GM19193 (cell line): ENCODE results near the gene MYBPC3.

Experiments
- POLR2A ChIP-seq: IDR thresholded peaks from 4 replicates; pipeline ENCODE4 v1.6.1; 2011; ENCODE audit not compliant: insufficient read depth, insufficient read length; ENCODE audit errors: extremely low read depth

MYBPC3 gene

DNA sequence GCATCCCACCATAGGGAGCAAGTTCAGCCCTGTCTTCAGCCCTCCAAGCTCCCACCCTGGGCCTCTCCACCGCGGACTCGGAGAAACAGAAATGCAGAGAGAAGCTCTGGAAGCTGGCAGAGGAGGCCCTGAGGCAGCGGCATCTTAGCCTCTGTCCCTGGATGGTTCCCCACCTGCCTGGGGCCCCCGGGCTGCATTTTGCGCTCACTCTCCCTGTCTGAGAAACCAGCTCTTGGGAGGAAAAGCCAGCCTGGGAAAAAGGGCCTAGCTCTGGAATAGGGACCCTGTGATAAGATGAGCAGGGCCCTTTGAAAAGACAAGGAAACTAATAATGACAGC, 37.9 kb upstream of the MYBPC3 start:
- no peak for TF ChIP-seq POLR2A

DNA sequence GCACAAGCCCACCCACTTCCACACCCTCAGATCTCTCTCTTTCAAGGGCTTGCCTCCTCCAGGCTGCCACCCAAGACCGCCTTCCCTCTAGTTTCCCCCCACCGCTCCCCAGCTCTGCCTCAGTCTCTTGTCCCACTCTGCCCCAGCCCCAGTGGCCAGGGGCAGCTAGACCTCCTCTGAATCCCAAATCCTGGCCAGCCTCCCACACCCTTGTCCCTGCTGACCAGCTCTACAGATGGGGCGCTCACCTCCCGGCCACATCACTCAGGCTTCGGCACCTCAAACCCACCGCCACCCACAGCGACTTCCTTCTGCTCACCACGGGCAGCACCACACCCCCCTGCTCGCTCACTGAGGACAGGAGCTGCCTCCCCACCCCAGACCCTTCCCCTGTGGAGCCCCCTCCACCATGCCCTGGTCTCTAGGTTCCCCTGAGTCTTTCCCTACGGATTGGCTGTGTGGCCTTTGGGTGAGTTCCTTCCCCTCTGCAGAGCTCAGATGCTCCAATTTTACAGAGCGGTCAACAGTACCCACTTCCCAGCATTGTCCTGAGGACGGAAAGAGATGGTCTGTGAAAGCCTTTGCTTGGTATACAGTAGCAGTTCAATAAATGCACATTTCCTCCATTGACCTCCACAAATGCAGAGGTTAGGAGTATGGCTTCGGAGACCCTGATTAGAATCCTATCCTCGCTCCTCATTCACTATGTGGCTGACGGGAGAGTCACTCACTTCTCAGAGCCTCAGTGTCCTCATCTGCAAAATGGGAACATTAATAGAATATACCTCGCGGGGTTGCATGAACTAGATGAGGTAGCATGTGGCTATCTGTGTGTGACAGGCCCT, 37.3 kb upstream of the MYBPC3 start:
- no peak for TF ChIP-seq POLR2A

DNA sequence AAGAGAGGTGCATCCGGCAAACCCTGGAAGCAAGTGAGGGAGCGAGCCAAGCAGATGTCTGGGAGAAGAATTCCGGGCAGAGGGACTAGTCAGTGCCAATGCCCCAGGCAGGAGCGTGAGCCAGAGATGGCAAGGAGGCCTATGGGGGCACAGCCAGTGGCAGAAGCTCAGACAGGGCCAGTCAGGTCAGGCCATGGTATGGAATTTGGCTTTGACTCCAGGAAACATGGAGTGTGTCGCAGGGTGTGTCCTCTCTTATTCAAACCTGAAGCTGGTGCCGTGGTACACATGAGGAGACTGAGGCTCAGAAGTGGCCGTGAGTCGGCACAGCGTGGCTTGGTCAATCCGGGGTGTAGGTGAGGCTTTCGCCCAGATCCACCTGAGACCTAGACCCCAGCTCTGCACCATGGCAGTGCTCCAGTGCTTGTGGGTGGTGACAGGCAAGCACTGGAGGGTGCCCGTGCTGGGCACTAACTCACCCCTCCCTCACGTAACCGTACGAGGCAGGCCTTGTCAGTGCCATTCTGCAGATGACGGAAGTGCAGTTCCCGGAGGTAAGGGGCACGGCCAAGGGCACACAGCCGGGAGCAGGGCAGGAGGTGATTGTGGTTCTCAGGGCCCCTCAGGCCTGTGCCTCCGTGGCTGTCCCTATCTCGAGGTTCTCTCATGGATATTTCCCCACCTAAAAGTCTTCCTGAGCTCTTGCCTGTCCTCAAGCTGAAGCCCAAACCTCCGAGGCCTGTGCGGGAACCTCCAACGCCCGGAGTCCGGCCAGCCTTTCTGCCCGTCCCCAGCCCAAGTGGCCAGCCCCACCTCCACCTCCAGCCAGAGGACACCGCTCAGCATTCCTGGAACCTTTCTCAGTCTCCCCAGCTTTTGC, 36.4 kb upstream of the MYBPC3 start:
- TF ChIP-seq POLR2A: no peak

DNA sequence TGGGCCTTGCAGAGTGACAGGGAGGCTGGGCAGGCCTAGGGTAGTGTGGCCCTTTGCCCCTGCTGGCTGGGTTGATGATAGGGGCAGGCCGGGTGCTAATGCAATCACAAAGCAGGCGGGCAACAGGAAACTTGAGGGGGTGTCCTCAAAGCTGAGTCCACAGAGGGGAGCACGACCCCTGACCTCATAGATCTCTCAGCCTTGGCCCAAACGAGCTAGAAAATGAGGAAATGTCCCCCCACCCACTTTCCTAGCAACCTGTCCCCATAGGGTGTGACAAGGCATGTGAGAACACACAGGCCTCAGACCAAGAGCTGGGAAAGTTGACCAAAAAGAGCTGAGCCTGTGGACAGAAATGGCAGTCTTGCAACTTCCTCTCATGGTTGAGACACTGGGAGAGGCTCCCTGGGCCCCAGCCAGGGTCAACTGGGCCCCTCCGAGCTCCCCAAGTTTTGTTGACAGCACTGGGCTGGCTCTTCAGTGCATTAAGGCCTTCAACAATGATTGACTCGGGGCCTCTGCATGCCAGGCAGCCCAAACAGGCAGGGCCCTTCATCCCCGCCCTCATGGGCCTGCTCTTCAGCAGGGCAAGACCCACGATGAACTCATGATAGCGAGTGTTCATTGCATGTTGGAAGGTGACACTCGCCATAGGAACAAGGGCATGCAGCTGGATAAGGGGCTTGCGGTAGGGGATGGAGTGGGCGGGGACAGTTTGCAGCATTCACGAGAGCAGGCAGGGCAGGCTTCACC, 35.6 kb upstream of the MYBPC3 start:
- no peak for TF ChIP-seq POLR2A

DNA sequence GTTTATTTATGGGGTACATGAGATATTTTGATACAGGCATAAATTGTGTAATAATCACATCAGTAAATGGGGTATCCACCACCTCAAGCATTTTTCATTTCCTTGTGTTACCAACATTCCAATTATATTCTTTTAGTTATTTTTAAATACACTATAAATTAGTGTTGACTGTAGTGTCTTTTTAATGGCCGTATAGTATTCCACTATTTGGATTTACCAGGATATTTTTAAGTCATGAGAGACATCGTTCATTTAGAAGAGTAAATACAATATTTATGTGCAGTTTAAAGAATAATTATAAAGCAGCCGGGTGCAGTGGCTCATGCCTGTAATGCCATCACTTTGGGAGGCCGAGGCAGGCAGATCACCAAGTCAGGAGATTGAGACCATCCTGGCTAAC, 32.0 kb upstream of the MYBPC3 start:
- TF ChIP-seq POLR2A: no peak

DNA sequence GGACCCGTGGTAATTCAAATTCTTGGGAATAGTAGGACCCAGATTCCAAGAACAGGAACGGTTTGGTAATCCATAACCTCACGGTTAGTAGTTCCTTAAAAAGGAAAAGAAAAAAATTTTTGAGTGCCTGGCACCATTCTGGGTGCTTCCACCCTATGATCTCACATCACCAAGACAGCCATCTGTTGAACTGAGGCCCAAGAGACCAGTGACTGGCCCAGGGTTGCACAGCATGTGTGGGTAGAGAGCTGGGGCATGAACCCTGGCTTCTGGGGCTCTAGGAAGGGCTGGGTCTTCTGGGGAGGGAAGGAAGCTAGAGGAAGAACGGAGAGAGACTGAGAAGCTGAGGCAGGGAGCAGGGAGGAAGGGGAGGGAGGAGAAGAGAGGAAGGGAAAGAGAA, 30.6 kb upstream of the MYBPC3 start:
- TF ChIP-seq POLR2A: no peak

DNA sequence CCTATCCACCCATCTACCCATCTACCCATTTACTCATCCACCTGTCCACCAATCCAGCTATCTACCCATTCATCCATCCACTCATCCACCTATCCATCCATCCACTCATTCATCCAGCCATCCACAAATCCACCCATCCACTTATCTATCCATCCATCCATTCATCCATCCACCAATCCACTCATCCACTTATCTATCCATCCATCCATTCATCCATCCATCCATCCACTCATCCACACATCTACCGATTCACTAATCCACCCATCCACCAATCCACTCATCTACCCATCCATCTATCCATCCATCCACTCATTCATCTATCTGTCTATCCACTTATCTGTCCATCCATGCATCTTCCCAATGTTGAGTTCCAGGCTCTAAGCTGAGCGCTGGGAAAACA, 27.6 kb upstream of the MYBPC3 start:
- TF ChIP-seq POLR2A: no peak

DNA sequence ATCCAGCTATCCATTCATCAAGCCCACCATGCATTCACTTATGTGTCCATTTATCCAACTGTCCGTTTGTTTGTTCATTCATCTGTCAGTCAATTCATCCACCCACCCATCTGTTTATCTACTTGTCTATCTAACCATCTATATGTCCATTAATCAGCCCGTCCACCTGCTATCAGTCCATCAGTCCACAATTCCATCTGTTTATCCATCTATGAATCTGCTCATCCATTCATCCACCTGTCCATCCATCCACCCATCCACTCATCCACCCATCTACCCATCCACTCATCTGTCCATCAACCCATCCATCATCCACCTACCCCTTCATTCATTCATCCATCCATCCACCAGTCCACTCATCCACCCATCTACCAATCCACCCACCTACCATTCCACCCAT, 26.8 kb upstream of the MYBPC3 start:
- no peak for TF ChIP-seq POLR2A

DNA sequence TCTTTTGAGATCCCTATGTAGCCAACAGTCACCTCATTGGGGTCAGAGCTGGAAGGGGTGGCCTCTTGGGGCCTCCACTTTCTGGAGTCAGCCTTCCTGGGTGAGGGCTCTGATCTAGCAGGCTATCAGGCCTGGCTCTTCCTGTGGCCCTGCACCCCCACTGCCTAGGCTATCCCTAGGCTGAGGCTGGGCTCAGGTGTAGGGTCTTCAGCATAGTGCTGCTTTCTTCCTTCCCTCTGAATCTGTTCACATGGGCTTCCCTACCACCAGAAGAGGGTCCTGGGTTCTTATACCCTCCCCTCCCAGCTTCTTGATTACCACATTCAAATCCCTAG, 26.3 kb upstream of the MYBPC3 start:
- TF ChIP-seq POLR2A: no peak

DNA sequence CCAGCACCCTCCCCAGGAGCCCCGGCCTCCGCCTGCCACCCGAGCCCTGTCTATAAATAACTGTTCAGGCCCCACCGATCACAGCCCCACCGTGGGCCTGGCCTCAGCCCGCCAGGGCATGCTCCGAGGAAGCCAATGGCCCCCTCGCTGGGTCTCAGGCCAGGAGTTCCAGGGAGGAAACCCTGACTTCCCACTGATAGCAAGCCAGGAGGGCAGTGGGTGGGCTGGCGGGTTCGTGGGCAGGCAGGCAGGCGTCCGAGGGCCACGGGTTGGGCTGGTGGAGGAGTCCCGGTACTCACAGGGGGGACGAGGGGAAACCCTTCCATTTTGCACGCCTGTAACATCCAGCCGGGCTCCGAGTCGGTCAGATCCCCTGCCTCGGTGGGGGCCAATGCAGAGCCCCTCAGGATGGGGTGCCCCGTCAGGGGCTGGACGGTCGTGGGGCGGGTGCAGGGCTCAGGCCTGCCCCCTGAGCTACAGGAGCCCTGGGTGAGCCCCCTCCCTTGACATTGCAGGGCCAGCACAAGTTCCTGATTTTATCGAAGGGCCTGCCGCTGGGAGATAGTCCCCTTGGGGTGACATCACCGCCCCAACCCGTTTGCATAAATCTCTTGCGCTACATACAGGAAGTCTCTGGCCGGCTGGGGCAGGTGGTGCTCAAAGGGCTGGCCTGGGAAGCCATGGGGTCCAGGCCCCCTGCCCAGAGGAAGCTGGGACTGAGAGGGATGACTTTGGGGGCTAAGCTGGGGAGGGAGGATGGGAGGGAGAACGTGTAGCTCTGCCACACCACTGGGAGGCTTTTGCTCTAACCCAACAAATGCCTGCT, 25.7 kb upstream of the MYBPC3 start, which contains the start of gene SPI1:
Gene SPI1 (minus strand): TSS at position 538 of the 826 bp plus-strand sequence. CDS start 194 bp downstream, at position 344.
- TF ChIP-seq POLR2A: peak; percentile 76

DNA sequence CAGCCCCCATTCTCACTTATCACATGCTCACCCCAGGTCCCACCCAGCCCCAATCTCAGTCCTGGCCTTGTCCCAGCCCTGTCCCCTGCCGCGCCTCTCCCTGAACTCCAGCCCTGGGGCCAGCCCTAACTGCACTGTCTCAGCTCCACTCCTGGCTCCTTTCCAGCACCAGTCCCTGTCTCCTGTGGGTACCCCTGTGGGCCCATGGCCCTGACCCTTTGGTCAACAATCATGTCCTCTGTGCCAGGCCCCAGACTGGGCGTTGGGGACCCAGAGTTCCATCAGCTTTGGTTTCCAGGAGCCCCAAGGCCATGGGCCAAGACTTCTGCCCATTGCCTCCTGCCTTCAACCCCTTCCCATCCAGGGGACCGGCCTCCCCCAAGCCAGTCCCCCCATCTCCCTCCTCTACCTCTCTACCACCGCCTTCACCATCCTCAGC, 25.1 kb upstream of the MYBPC3 start:
- TF ChIP-seq POLR2A: no peak

DNA sequence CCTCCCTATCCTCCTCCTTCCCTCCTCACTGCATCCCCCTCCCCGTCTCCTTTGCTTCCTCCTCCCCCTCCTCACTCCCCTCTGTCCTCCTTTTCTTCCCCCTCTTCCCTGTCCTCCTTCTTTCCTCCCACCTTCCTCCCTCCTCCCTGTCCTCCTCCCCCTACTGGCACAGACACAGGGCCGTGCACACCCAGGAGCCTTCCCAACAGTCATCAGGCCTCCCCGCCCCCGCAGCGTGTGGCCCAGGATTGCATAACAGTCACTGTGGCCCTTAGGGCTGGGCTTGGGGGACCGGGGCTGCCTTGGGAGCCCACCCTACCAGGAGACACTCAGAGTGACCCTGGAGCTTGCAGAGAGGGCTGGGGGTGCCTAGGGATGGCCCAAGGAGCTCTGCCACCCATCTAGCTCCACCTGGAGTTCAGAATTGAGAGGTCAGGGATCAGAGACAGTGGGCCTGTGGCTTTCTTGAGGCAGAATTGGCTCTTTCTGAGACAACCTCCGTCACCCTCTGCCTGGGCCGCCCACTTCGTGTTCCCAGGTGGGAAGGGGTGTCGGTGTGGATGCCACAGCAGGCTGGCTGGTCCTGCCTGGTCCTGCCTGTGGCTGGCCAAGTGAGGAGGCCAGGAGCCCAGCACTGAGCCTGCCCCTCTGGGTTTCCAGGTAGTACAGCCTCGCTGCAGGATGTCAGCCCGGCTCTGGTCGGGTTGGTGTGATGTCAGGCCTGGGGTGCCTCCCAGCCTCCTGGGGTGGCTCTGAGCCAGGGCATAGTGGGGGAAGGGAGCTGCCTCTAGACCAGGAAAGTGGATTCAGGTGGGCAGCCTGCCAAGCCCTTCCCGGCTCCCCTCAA, 24.2 kb upstream of the MYBPC3 start:
- no peak for TF ChIP-seq POLR2A

DNA sequence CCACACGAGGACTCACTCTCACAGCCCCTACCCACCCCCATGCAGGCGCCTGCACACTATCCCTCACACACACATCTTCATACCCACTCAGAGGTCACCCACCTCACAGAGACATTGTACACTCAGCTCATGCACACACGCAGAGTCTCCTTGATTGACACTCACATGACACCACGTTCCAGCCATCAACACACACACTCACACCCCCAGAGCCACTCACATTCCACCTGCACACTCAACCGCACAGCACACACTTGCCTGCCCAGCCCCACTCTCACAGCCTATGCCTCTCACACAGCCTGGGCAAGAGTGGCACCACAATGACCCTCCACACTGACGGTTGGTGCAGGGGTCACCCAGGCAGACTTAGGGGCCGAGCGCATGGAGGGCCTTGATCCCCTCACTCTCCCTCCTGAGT, 23.6 kb upstream of the MYBPC3 start:
- TF ChIP-seq POLR2A: no peak
